Smooth muscle cell (in vitro differentiated cells): ENCODE data around the gene RGL4. TPM values are rescaled to one million over a fixed set of nuclear protein-coding genes. Genes with fewer than 3 reads are reported as not detected.

ENCODE experiments used
- DNase-seq: peaks from one replicate; lab custom pipeline; 2025; ENCODE audit not compliant: unreplicated experiment; lab: John Stamatoyannopoulos, UW
- H2AFZ ChIP-seq: fragments of 200-600 bp; sonication (generic); 2 replicates; pipeline ENCODE4 v1.6.0; 2016; ENCODE audit warnings: antibody characterized with exemption, low read depth, mild to moderate bottlenecking
- H3F3A ChIP-seq: fragments of 200-600 bp; sonication (generic); 2 replicates; pipeline ENCODE4 v1.6.0; 2017; ENCODE audit warnings: antibody characterized with exemption, low read depth
- H3K27ac ChIP-seq: fragments of 200-600 bp; sonication (generic); 2 replicates; pipeline ENCODE4 v1.5.1; 2016; ENCODE audit warnings: low read depth, mild to moderate bottlenecking
- H3K27me3 ChIP-seq: fragments of 200-600 bp; sonication (generic); 2 replicates; pipeline ENCODE4 v1.6.1; 2016; ENCODE audit warnings: low read depth, mild to moderate bottlenecking
- H3K36me3 ChIP-seq: fragments of 200-600 bp; sonication (generic); 2 replicates; pipeline ENCODE4 v1.5.1; 2016; ENCODE audit warnings: low read depth
- H3K4me1 ChIP-seq: fragments of 200-600 bp; sonication (generic); 2 replicates; pipeline ENCODE4 v1.5.1; 2016; ENCODE audit warnings: low read depth
- H3K4me2 ChIP-seq: fragments of 200-600 bp; sonication (generic); 2 replicates; pipeline ENCODE4 v1.6.0; 2016; ENCODE audit warnings: mild to moderate bottlenecking
- H3K4me3 ChIP-seq: fragments of 200-600 bp; sonication (generic); 2 replicates; pipeline ENCODE4 v1.5.1; 2016; ENCODE audit warnings: mild to moderate bottlenecking
- H3K79me2 ChIP-seq: fragments of 200-600 bp; sonication (generic); 2 replicates; pipeline ENCODE4 v1.6.0; 2016; ENCODE audit warnings: low read depth, mild to moderate bottlenecking
- H3K9ac ChIP-seq: fragments of 200-600 bp; sonication (generic); 2 replicates; pipeline ENCODE4 v1.6.0; 2016; ENCODE audit warnings: low read depth
- H3K9me3 ChIP-seq: fragments of 200-600 bp; sonication (generic); replicated peaks from 2 replicates; pipeline ENCODE4 v1.5.1; 2016; ENCODE audit warnings: low read depth
- H4K20me1 ChIP-seq: fragments of 200-600 bp; sonication (generic); 2 replicates; pipeline ENCODE4 v1.6.0; 2016; ENCODE audit warnings: low read depth
- WGBS: methylation state at CpG from one replicate; pipeline ENCODE4 v1.1.7; 2016; ENCODE audit warnings: low lambda C conversion rate; 5-methylcytosine and 5-hydroxymethylcytosine counted together
- polyA plus RNA-seq: library from polyadenylated mRNA; unstranded; fragments of >200 nt; fragmentation: Nextera tagmentation; extraction: Ambion mirVana; gene quantifications from 2 replicates; pipeline ENCODE4 v1.2.1, GENCODE V29; 2016
- total RNA-seq: library from RNA; depleted of rRNA; stranded (reverse); fragments of >200 nt; gene quantifications from 2 replicates; pipeline ENCODE4 v1.2.3, GENCODE V29; 2014
- TF ChIP-seq, protein P1 (sequence below): fragments of 200-600 bp; sonication (generic); IDR thresholded peaks from 2 replicates; pipeline ENCODE4 v1.5.1; 2017; ENCODE audit warnings: borderline replicate concordance, mild to moderate bottlenecking, antibody characterized with exemption; ENCODE audit not compliant: insufficient read depth, poor library complexity, severe bottlenecking

RGL4 gene
- total and polyA plus RNA-seq, 2 experiments from 2014 or later: 0.23 TPM; not detected in 1

DNA sequence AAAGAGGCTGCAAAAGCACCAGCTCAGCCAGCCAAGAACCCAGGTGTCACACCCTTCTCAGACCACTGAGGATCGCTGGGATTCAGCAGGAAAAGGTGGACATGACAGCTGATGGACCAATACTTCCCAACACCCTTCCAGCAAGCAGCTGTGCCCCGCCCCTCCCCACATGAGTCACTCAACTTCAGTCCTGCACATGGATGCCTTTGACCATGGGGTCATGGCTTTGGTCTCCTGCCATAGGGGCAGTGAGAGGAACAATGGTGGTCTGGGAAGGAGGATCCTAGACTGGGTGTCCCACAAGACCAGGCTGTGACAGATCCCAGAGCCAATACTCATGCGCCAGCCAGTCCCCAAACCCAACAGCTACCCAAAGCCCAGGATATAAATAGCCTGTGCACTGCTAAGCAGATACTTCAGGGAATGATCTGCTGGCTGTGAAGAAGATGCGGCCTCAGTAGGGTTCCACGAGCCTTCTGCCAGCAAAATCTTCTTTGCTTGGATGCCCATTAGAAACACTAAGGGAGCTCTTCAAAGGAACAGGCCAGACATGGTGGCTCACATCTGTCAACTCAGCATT, 5.5 kb upstream of the RGL4 start:
- Histone ChIP-seq H3K4me2 (no peak overlapping the region), H3F3A (no peaks in the 10 kb centered on the region), H3K27me3 (no peaks in the 10 kb centered on the region), H3K36me3 (no peaks in the 10 kb centered on the region), H3K4me1 (no peaks in the 10 kb centered on the region), H3K9me3 (no peaks in the 10 kb centered on the region), H4K20me1 (no peaks in the 10 kb centered on the region), H3K4me3 (no peak overlapping the region), H2AFZ (no peak overlapping the region), H3K79me2 (no peaks in the 10 kb centered on the region), H3K9ac (no peak overlapping the region), H3K27ac (no peak overlapping the region)
- TF ChIP-seq, protein P1, sequence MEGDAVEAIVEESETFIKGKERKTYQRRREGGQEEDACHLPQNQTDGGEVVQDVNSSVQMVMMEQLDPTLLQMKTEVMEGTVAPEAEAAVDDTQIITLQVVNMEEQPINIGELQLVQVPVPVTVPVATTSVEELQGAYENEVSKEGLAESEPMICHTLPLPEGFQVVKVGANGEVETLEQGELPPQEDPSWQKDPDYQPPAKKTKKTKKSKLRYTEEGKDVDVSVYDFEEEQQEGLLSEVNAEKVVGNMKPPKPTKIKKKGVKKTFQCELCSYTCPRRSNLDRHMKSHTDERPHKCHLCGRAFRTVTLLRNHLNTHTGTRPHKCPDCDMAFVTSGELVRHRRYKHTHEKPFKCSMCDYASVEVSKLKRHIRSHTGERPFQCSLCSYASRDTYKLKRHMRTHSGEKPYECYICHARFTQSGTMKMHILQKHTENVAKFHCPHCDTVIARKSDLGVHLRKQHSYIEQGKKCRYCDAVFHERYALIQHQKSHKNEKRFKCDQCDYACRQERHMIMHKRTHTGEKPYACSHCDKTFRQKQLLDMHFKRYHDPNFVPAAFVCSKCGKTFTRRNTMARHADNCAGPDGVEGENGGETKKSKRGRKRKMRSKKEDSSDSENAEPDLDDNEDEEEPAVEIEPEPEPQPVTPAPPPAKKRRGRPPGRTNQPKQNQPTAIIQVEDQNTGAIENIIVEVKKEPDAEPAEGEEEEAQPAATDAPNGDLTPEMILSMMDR: no peak
- DNase-seq: no peak
- 93% methylated on average over 5 of the region's 5 CpGs for WGBS

DNA sequence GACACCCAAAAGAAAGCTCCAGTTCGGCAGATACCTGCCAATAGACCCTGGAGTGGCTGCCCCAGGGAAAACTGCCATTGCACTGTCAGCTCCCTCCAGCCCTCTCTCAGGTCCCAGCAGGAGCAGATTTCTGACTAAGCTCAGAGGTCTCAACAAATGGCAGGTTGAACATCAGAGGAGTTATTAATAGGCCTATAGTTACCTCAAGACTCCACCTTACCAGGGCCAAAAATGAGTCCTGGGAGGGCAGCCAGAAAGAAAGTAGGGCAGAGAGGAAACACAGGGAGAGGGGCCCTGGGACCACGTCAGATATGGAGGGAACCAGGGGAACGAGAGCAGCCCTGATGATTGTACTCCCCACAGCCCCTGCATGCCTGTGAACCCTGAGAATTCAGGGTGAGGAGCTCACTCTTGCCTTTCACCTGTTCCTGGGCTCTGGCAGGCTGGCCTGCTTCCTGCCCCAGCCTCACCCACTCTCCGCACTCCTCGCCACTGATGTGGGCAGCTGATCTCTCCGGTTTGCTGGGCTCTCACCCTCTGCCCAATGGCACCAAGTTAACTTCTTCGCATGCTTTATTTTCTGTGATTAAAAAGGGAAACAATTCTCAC, 4.3 kb upstream of the RGL4 start:
- WGBS: 82% methylated on average over 7 of the region's 7 CpGs
- no peak for DNase-seq

DNA sequence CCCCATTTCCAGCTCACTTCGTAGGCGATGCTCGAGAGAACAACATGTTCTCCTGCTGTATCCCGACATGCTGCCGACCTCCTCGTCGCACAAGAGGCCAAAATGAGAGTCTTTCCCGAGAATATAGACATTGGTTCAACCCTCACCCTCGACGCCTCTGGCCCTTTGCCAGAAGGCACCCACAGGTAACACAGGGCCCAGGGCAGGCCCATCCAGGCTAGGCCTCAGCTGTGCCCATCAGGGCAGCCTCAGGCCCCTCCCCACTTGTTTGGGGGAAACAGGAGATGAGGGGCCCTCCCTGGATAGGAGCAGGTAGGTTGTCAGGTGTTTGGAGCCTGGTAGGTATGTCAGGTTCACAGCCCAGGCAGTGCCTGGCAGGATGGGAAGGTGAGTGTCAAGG, 2.7 kb upstream of the RGL4 start:
- DNase-seq: no peak
- TF ChIP-seq, protein P1: no peak

More for the DNA sequence above, 4.3 kb upstream of the RGL4 start:
- no peaks in the 10 kb centered on the region for H3K9me3 ChIP-seq
- TF ChIP-seq, protein P1: no peak
- H3K27ac ChIP-seq: no peak overlapping the region
- no peak overlapping the region for H3K4me2 ChIP-seq
- no peaks in the 10 kb centered on the region for H3K36me3 ChIP-seq
- no peak overlapping the region for H2AFZ ChIP-seq
- no peak overlapping the region for H3K9ac ChIP-seq
- no peaks in the 10 kb centered on the region for H3F3A ChIP-seq
- no peaks in the 10 kb centered on the region for H3K79me2 ChIP-seq
- no peaks in the 10 kb centered on the region for H3K27me3 ChIP-seq
- H3K4me1 ChIP-seq: no peaks in the 10 kb centered on the region
- H4K20me1 ChIP-seq: no peaks in the 10 kb centered on the region
- no peak overlapping the region for H3K4me3 ChIP-seq

DNA sequence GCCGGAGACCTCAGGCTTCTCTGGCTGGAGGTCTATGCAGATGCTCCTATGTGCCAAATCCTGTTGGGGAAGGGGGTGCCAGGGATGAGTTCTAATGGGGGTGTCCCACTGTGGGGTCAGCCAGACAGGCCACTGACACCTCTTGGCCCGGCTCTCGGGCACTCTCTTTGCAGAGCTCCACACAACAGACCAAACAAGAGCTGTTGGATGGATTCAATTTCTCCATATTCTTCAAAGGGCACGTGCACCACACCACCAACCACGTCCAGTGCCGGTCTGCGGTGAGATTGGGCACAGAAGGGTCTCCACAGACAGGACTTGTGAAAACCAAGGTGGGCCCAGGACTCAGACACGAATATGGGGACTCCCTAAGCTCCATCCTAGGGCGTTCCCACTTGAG, 2.2 kb upstream of the RGL4 start:
- Histone ChIP-seq H3K4me3 (no peak overlapping the region), H3K27ac (no peak overlapping the region), H3K9me3 (no peaks in the 10 kb centered on the region), H3F3A (no peaks in the 10 kb centered on the region), H4K20me1 (no peaks in the 10 kb centered on the region), H3K79me2 (no peaks in the 10 kb centered on the region), H3K4me1 (no peaks in the 10 kb centered on the region), H3K27me3 (no peaks in the 10 kb centered on the region), H3K9ac (no peak overlapping the region), H3K36me3 (no peaks in the 10 kb centered on the region), H3K4me2 (no peak overlapping the region), H2AFZ (no peak overlapping the region)
- DNase-seq: no peak
- 87% methylated on average over 9 of the region's 9 CpGs for WGBS
- TF ChIP-seq, protein P1: no peak

More for the DNA sequence above, 2.7 kb upstream of the RGL4 start:
- Histone ChIP-seq H3K27me3 (no peaks in the 10 kb centered on the region), H3K9me3 (no peaks in the 10 kb centered on the region), H4K20me1 (no peaks in the 10 kb centered on the region), H3K79me2 (no peaks in the 10 kb centered on the region), H2AFZ (no peak overlapping the region), H3K36me3 (no peaks in the 10 kb centered on the region), H3K27ac (no peak overlapping the region), H3K9ac (no peak overlapping the region), H3K4me2 (no peak overlapping the region), H3F3A (no peaks in the 10 kb centered on the region), H3K4me1 (no peaks in the 10 kb centered on the region), H3K4me3 (no peak overlapping the region)
- WGBS: 96% methylated on average over 10 of the region's 10 CpGs
